ENCODE results near the gene CIBAR2.

DNA sequence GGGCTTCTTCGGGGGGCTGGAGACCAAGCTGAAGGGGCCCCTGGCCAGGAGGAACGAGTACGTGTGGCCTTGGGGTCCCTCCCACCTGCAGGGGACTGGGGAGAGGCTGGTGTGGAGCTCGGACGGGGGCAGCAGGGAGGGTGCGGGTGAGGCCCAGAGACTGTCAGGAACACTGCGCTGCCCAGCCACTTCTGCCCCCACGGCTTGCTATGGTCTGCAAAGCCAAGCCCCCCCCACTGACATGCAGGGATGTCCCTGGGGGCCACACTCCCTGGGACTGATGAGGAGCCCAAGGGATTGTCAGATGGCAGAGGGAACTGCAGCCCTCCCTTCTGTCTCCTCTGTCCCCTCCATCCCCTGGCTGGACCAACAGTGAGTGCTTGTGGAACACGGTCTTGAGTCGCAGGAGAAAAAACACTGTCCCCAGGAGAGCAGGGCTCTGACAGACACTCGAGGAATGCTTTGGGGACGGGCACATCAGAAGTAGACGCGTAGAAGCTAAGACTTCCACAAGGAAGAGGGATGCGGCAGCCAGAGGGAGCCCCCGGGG, 34.6 kb downstream of the CIBAR2 start:
- TF ChIP-seq POLR2A (IDR thresholded peaks at IDR 0.05; ENCODE audit: low read length), result no peak
- TF ChIP-seq GATA1 (IDR thresholded peaks at IDR 0.05; ENCODE audit: low read depth, low read length), result no peak

All from erythroblast (primary cell).